Activated CD8-positive, alpha-beta memory T cell treated with anti-CD3 and anti-CD28 coated beads, Interleukin-2, amount 50 U/mL, for 24 hours (primary cell): ENCODE results near the gene USP17L21.
"Not testable (repeated sequence)": the region's sequence is repeated elsewhere in the genome, so short reads cannot be mapped to it uniquely, and the experiment has no call there.

ENCODE experiments used
- DNase-seq: peaks from one replicate; pipeline ENCODE4 v3.0.0-alpha.2; 2020; ENCODE audit errors: extremely low read depth

Gene USP17L21

GRCh38 chr4:9262572-9262971 lies at the start of gene USP17L21:
USP17L21 (plus strand) TSS chr4:9262872; CDS start chr4:9262872, 0 bp downstream.
- DNase-seq = not testable (repeated sequence)

- DNase-seq = not testable (repeated sequence)
Observed at GRCh38 chr4:9214701-9215100, 48.0 kb upstream of the USP17L21 start.

GRCh38 chr4:9215105-9215504 lies 47.6 kb upstream of the USP17L21 start, which contains the start of gene USP17L11:
USP17L11 (plus strand) TSS chr4:9215405; CDS start chr4:9215405, 0 bp downstream.
- not testable (repeated sequence) for DNase-seq

GRCh38 chr4:9219852-9220251 lies 42.8 kb upstream of the USP17L21 start, which contains the start of gene USP17L12:
USP17L12 (plus strand) TSS chr4:9220152; CDS start chr4:9220152, 0 bp downstream.
- not testable (repeated sequence) for DNase-seq

- DNase-seq = not testable (repeated sequence)
Observed at GRCh38 chr4:9224596-9224995, 38.1 kb upstream of the USP17L21 start, which contains the start of gene USP17L13. USP17L13 (plus strand) TSS chr4:9224896; CDS start chr4:9224896, 0 bp downstream.

- DNase-seq = not testable (repeated sequence)
Observed at GRCh38 chr4:9230249-9230648, 32.4 kb upstream of the USP17L21 start.

- DNase-seq = not testable (repeated sequence)
Observed at GRCh38 chr4:9234085-9234484, 28.6 kb upstream of the USP17L21 start, which contains the start of gene USP17L15. USP17L15 (plus strand) TSS chr4:9234385; CDS start chr4:9234385, 0 bp downstream.

GRCh38 chr4:9238461-9238860 lies 24.2 kb upstream of the USP17L21 start:
- DNase-seq = not testable (repeated sequence)

GRCh38 chr4:9243579-9243978 lies 19.1 kb upstream of the USP17L21 start, which contains the start of gene USP17L17:
USP17L17 (plus strand) TSS chr4:9243879; CDS start chr4:9243879, 0 bp downstream.
- DNase-seq = not testable (repeated sequence)

- not testable (repeated sequence) for DNase-seq
Observed at GRCh38 chr4:9247953-9248680, 14.6 kb upstream of the USP17L21 start, which contains the start of gene USP17L18. USP17L18 (plus strand) TSS chr4:9248630; CDS start chr4:9248630, 0 bp downstream.

- not testable (repeated sequence) for DNase-seq
Observed at GRCh38 chr4:9253078-9253477, 9.6 kb upstream of the USP17L21 start, which contains the start of gene USP17L19. USP17L19 (plus strand) TSS chr4:9253378; CDS start chr4:9253378, 0 bp downstream.

GRCh38 chr4:9257824-9258223 lies 4.8 kb upstream of the USP17L21 start, which contains the start of gene USP17L20:
USP17L20 (plus strand) TSS chr4:9258124; CDS start chr4:9258124, 0 bp downstream.
- not testable (repeated sequence) for DNase-seq

GRCh38 chr4:9267319-9267718 lies 4.6 kb downstream of the USP17L21 start, which contains the start of gene USP17L22:
USP17L22 (plus strand) TSS chr4:9267619; CDS start chr4:9267619, 0 bp downstream.
- not testable (repeated sequence) for DNase-seq

GRCh38 chr4:9271719-9272118 lies 9.0 kb downstream of the USP17L21 start:
- DNase-seq = not testable (repeated sequence)
